Neural cell (in vitro differentiated cells): ENCODE data around the gene KCNJ10. TPM values are rescaled to one million over a fixed set of nuclear protein-coding genes. Genes with fewer than 3 reads are reported as not detected.

Experiments used
- H2AFZ ChIP-seq: fragments of 200-600, 300-800 bp; sonication (generic), shearing (Covaris generic); 2 replicates; pipeline ENCODE4 v1.6.0; 2014; ENCODE audit warnings: low read depth, mild to moderate bottlenecking, antibody characterized with exemption, low read length, moderate library complexity
- H3F3A ChIP-seq: fragments of 200-600 bp; shearing (Covaris generic); 2 replicates; pipeline ENCODE4 v1.6.1; 2016; ENCODE audit warnings: mild to moderate bottlenecking, moderate library complexity, mixed read lengths, antibody characterized with exemption, low read length; ENCODE audit not compliant: insufficient read depth, poor library complexity, severe bottlenecking
- H3K27ac ChIP-seq: fragments of 200-600, 300-800 bp; sonication (generic), shearing (Covaris generic); 2 replicates; pipeline ENCODE4 v1.5.1; 2014; ENCODE audit warnings: mild to moderate bottlenecking, low read length, moderate library complexity
- H3K27me3 ChIP-seq: fragments of 300-800, 200-600 bp; sonication (generic), shearing (Covaris generic); 2 replicates; pipeline ENCODE4 v1.6.0; 2014; ENCODE audit warnings: mild to moderate bottlenecking, low read depth, low read length, moderate library complexity; ENCODE audit not compliant: insufficient read depth
- H3K36me3 ChIP-seq: fragments of 300-800, 200-600 bp; sonication (generic), shearing (Covaris generic); 2 replicates; pipeline ENCODE4 v1.5.1; 2014; ENCODE audit warnings: mild to moderate bottlenecking, antibody characterized with exemption, low read length, moderate library complexity; ENCODE audit not compliant: insufficient read depth
- H3K4me2 ChIP-seq: fragments of 300-800, 200-600 bp; sonication (generic), shearing (Covaris generic); 2 replicates; pipeline ENCODE4 v1.6.0; 2014; ENCODE audit warnings: mild to moderate bottlenecking, low read length
- H3K4me3 ChIP-seq: fragments of 300-800, 200-600 bp; sonication (generic), shearing (Covaris generic); 2 replicates; pipeline ENCODE4 v1.5.1; 2014; ENCODE audit warnings: mild to moderate bottlenecking, low read length, moderate library complexity
- H3K79me2 ChIP-seq: fragments of 200-600 bp; shearing (Covaris generic); replicated peaks from 2 replicates; pipeline ENCODE4 v1.6.0; 2014; ENCODE audit warnings: mild to moderate bottlenecking, low read length, moderate library complexity; ENCODE audit not compliant: insufficient read depth
- H3K9ac ChIP-seq: fragments of 300-800, 200-600 bp; sonication (generic), shearing (Covaris generic); 2 replicates; pipeline ENCODE4 v1.6.1; 2016; ENCODE audit warnings: mild to moderate bottlenecking, low read length, mixed read lengths
- H3K9me2 ChIP-seq: fragments of 200-600 bp; shearing (Covaris generic); 2 replicates; pipeline ENCODE4 v1.6.1; 2016; ENCODE audit warnings: mild to moderate bottlenecking, low read length, mixed read lengths; ENCODE audit not compliant: insufficient read depth
- H3K9me3 ChIP-seq: fragments of 200-600, 300-800 bp; sonication (generic), shearing (Covaris generic); 2 replicates; pipeline ENCODE4 v1.6.1; 2016; ENCODE audit warnings: mild to moderate bottlenecking, mixed run types, low read length, moderate library complexity, mixed read lengths
- H4K20me1 ChIP-seq: fragments of 200-600 bp; shearing (Covaris generic); 2 replicates; pipeline ENCODE4 v1.6.1; 2016; ENCODE audit warnings: mild to moderate bottlenecking, mixed run types; ENCODE audit not compliant: insufficient read depth
- EP300 ChIP-seq: fragments of 450-650 bp; conservative IDR thresholded peaks from 2 replicates; pipeline ENCODE4 v1.6.1; 2014; ENCODE audit warnings: antibody characterized with exemption, mild to moderate bottlenecking, moderate library complexity; ENCODE audit not compliant: poor library complexity, severe bottlenecking
- EZH2 ChIP-seq: fragments of 200-600, 300-800 bp; shearing (Covaris generic), sonication (generic); IDR thresholded peaks from 2 replicates; pipeline ENCODE4 v1.6.1; 2014; ENCODE audit warnings: antibody characterized with exemption, low read length, borderline replicate concordance, mild to moderate bottlenecking; ENCODE audit not compliant: insufficient read depth, poor library complexity, severe bottlenecking
- MXI1 ChIP-seq: fragments of 450-650 bp; conservative IDR thresholded peaks from 2 replicates; pipeline ENCODE4 v1.6.1; 2014; ENCODE audit warnings: antibody characterized with exemption, mild to moderate bottlenecking; ENCODE audit not compliant: poor library complexity, severe bottlenecking
- POLR2AphosphoS5 ChIP-seq: IDR thresholded peaks from 2 replicates; pipeline ENCODE4 v1.6.1; 2012
- RAD21 ChIP-seq: fragments of 450-650 bp; conservative IDR thresholded peaks from 2 replicates; pipeline ENCODE4 v1.6.1; 2014; ENCODE audit warnings: antibody characterized with exemption, mild to moderate bottlenecking, moderate library complexity
- SMC3 ChIP-seq: fragments of 450-650 bp; conservative IDR thresholded peaks from 2 replicates; pipeline ENCODE4 v1.6.1; 2014; ENCODE audit warnings: antibody characterized with exemption, mild to moderate bottlenecking, moderate library complexity; ENCODE audit not compliant: poor library complexity
- TAF1 ChIP-seq: IDR thresholded peaks from 2 replicates; pipeline ENCODE4 v1.6.1; 2012; ENCODE audit warnings: low read depth
- polyA plus RNA-seq: library from polyadenylated mRNA; depleted of rRNA; stranded (reverse); fragments of >200 nt; gene quantifications from 2 replicates; pipeline ENCODE4 v1.2.3, GENCODE V29; 2014
- TF ChIP-seq, protein P1 (sequence below): fragments of 450-650 bp; IDR thresholded peaks from 2 replicates; pipeline ENCODE4 v1.5.1; 2014; ENCODE audit warnings: antibody characterized with exemption, mild to moderate bottlenecking, moderate library complexity; ENCODE audit not compliant: poor library complexity, severe bottlenecking
- TF ChIP-seq, protein P2 (sequence below): IDR thresholded peaks from 2 replicates; pipeline ENCODE4 v1.6.1; 2012; ENCODE audit warnings: borderline replicate concordance

Gene KCNJ10
- polyA plus RNA-seq, 1 donor from 2014 or later, result not detected

DNA sequence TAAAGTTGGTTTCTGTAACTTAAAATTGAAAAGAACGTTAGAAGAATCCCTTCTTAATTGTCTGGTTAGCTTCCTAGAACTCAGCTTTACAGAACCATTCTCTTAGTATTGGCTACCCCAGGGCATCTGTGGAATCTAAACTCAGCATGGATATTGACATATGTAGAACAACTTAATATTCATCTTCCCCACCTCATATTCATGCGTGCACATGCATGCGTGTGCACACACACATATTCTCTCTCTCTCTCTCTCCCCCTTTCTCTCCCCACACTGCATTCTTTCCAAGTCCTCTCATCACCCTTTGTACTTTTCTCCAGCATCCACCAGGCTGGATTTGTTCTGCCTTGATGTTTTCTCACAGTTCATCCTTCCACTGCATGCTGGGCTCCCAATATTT, 51.6 kb downstream of the KCNJ10 start:
- H3K9me3 ChIP-seq, result no peaks in the 10 kb centered on the region
- no peaks in the 10 kb centered on the region for H3K36me3 ChIP-seq
- no peaks in the 10 kb centered on the region for H3K9me2 ChIP-seq
- no peak overlapping the region for H3K4me3 ChIP-seq
- no peaks in the 10 kb centered on the region for H3K27me3 ChIP-seq
- no peak overlapping the region for H3K27ac ChIP-seq
- no peaks in the 10 kb centered on the region for H4K20me1 ChIP-seq
- no peaks in the 10 kb centered on the region for H3K79me2 ChIP-seq
- no peak overlapping the region for H2AFZ ChIP-seq
- no peak overlapping the region for H3K9ac ChIP-seq
- no peak overlapping the region for H3K4me2 ChIP-seq
- no peaks in the 10 kb centered on the region for H3F3A ChIP-seq
- TF ChIP-seq TAF1 (no peak), SMC3 (no peak), POLR2AphosphoS5 (no peak), EP300 (no peak), RAD21 (no peak), MXI1 (no peak), EZH2 (no peak)
- TF ChIP-seq, protein P1, sequence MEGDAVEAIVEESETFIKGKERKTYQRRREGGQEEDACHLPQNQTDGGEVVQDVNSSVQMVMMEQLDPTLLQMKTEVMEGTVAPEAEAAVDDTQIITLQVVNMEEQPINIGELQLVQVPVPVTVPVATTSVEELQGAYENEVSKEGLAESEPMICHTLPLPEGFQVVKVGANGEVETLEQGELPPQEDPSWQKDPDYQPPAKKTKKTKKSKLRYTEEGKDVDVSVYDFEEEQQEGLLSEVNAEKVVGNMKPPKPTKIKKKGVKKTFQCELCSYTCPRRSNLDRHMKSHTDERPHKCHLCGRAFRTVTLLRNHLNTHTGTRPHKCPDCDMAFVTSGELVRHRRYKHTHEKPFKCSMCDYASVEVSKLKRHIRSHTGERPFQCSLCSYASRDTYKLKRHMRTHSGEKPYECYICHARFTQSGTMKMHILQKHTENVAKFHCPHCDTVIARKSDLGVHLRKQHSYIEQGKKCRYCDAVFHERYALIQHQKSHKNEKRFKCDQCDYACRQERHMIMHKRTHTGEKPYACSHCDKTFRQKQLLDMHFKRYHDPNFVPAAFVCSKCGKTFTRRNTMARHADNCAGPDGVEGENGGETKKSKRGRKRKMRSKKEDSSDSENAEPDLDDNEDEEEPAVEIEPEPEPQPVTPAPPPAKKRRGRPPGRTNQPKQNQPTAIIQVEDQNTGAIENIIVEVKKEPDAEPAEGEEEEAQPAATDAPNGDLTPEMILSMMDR, result no peak
- TF ChIP-seq, protein P2, sequence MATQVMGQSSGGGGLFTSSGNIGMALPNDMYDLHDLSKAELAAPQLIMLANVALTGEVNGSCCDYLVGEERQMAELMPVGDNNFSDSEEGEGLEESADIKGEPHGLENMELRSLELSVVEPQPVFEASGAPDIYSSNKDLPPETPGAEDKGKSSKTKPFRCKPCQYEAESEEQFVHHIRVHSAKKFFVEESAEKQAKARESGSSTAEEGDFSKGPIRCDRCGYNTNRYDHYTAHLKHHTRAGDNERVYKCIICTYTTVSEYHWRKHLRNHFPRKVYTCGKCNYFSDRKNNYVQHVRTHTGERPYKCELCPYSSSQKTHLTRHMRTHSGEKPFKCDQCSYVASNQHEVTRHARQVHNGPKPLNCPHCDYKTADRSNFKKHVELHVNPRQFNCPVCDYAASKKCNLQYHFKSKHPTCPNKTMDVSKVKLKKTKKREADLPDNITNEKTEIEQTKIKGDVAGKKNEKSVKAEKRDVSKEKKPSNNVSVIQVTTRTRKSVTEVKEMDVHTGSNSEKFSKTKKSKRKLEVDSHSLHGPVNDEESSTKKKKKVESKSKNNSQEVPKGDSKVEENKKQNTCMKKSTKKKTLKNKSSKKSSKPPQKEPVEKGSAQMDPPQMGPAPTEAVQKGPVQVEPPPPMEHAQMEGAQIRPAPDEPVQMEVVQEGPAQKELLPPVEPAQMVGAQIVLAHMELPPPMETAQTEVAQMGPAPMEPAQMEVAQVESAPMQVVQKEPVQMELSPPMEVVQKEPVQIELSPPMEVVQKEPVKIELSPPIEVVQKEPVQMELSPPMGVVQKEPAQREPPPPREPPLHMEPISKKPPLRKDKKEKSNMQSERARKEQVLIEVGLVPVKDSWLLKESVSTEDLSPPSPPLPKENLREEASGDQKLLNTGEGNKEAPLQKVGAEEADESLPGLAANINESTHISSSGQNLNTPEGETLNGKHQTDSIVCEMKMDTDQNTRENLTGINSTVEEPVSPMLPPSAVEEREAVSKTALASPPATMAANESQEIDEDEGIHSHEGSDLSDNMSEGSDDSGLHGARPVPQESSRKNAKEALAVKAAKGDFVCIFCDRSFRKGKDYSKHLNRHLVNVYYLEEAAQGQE, result no peak

DNA sequence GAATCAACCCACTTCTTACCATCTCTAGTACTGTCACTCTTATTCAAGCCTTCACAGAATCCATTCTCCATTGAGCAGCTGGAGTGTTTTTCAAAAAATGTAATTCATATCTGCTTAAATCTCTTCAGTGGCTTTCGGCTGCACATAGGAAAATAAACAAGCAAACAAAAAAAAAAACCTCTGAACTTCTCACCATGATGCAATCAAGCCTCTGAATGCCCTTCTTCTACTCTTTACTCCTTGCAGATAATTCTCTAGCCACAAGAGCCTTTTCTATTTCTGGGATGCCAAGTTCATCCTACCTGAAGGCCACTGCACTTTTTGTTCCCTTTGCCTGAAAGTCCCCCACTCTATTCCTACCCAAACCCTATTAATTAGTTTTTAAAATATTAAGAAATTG, 52.4 kb downstream of the KCNJ10 start:
- no peak overlapping the region for H3K4me2 ChIP-seq
- no peaks in the 10 kb centered on the region for H4K20me1 ChIP-seq
- no peak overlapping the region for H2AFZ ChIP-seq
- no peaks in the 10 kb centered on the region for H3F3A ChIP-seq
- H3K27ac ChIP-seq, result no peak overlapping the region
- no peaks in the 10 kb centered on the region for H3K9me3 ChIP-seq
- no peak for TF ChIP-seq RAD21
- no peak overlapping the region for H3K4me3 ChIP-seq
- H3K27me3 ChIP-seq, result no peaks in the 10 kb centered on the region
- no peaks in the 10 kb centered on the region for H3K36me3 ChIP-seq
- no peaks in the 10 kb centered on the region for H3K79me2 ChIP-seq
- H3K9me2 ChIP-seq, result no peaks in the 10 kb centered on the region
- H3K9ac ChIP-seq, result no peak overlapping the region

DNA sequence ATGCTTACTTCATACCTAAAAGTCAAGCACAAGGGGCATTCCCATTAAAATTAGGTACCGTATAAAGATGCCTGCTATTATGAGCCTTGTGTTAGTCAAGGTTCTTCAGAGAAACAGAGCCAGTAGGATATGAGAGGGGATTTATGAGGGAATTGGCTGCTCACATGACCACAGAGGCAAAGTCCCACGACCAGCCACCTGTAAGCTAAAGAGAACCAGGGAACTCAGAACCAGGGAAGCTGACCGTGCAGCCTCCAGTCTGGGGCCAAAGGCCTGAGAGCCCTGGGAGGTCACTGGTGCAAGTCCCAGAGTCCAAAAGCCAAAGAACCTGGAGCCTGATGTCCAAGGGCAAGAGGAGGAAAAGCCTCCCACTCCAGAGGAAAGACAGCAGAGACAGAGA, 58.2 kb downstream of the KCNJ10 start:
- Histone ChIP-seq H3F3A (no peaks in the 10 kb centered on the region), H3K9me2 (no peaks in the 10 kb centered on the region), H3K27ac (no peak overlapping the region), H3K79me2 (no peaks in the 10 kb centered on the region), H3K27me3 (no peaks in the 10 kb centered on the region), H3K4me2 (no peak overlapping the region), H3K36me3 (no peaks in the 10 kb centered on the region), H4K20me1 (no peaks in the 10 kb centered on the region), H3K4me3 (no peak overlapping the region), H3K9ac (no peak overlapping the region), H3K9me3 (no peaks in the 10 kb centered on the region), H2AFZ (no peak overlapping the region)
- TF ChIP-seq MXI1 (no peak), EZH2 (no peak), SMC3 (no peak), TAF1 (no peak), RAD21 (no peak), EP300 (no peak), POLR2AphosphoS5 (no peak)
- TF ChIP-seq, protein P2, result no peak
- TF ChIP-seq, protein P1, result no peak
